Keratinocyte (primary cell): ENCODE results near the gene SLC1A5.
"Not testable (repeated sequence)": the region's sequence is repeated elsewhere in the genome, so short reads cannot be mapped to it uniquely, and the experiment has no call there.

Source experiments
- CTCF ChIP-seq, 3 experiments: IDR thresholded peaks in 1 of 3; conservative IDR thresholded peaks in 1 of 3; optimal IDR thresholded peaks in 1 of 3; 2 replicates in 2 of 3; 3 replicates in 1 of 3; pipeline versions ENCODE3 to v1.5.1; 2011; ENCODE audit warnings: low read length in 3 of 3, mild to moderate bottlenecking in 3 of 3, moderate library complexity in 2 of 3, control low read depth in 1 of 3, inconsistent platforms in 1 of 3; ENCODE audit not compliant: insufficient read depth in 2 of 3; ENCODE audit errors: extremely low read depth in 1 of 3
- EZH2 ChIP-seq: IDR thresholded peaks from one replicate; pipeline ENCODE4 v1.6.1; 2012; ENCODE audit warnings: inconsistent platforms, mild to moderate bottlenecking, low read length, moderate library complexity

- not testable (repeated sequence) for TF ChIP-seq EZH2; CTCF (optimal IDR thresholded peaks at IDR 0.05 in 1 of 3, IDR thresholded peaks at IDR 0.05 in 1 of 3, conservative IDR thresholded peaks at IDR 0.05 in 1 of 3; ENCODE audit: extremely low read depth in 1 of 3, insufficient read depth in 2 of 3, low read length in 3 of 3)
Observed at GRCh38 chr19:46768746-46769145, 19.6 kb downstream of the SLC1A5 start.
